ENCODE results near the gene SRGAP2C. TPM values are rescaled to one million over a fixed set of nuclear protein-coding genes. Genes with fewer than 3 reads are reported as not detected.
"Not testable (repeated sequence)": the region's sequence is repeated elsewhere in the genome, so short reads cannot be mapped to it uniquely, and the experiment has no call there.

SRGAP2C gene
- total RNA-seq, 1 experiment from 2014 or later, result 49.9 TPM

DNA sequence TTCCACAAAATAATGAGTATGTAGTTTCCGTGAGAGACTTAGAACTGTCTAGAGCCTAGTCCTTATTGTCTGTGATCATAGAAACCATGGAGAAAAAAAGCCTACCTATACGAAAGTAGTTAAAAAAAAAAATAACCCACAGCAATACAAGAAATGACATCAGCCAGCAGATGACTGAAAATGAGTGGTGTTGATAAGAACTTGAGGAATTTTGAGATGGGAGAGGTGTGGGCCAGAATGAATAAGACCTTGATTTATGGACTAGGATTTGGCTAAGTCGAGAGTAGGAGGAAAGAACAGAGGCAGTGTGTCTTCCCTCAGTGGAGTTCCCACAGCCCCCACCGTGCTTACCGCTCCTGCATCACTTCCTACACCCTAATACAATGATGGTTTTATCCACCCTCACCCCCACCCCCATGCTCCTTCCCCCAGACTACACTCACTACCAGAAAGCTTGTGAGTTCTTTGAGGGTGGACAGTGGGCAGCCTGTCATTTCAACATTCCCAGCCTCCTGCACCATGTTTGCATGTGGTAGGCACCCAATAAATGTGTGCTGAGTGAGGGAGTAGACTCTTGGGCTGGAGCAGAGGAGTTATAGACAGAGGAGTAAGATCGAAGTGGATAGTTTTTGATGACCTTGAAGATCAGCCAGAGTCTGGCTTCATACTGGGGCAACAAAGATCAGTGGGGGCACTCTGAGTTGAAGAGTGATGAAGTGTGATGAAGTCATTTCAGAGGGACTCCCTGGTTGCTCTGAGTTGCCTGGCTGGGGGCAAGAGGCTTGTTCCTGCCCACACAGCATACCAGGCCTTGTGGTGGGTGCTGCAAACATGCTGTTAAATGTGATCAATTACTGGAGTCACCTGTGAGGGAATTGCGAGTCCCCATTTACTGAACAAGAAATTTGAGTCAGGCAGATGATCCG lies 21.3 kb downstream of the SRGAP2C start:
- intact Hi-C loops (cut with micrococcal nuclease; ENCODE audit: unreplicated experiment); BruUV-seq (replicated peaks); H3K36me3 ChIP-seq (ENCODE audit: low read depth); H3K9me2 ChIP-seq (ENCODE audit: insufficient read depth); DNase-seq; POLR2A ChIA-PET (ENCODE audit: unreplicated experiment); H3K27ac ChIP-seq; H3K9me3 ChIP-seq (ENCODE audit: insufficient read depth, low read depth); H2AFZ ChIP-seq; H4K20me1 ChIP-seq (ENCODE audit: insufficient read depth); H3K27me3 ChIP-seq (ENCODE audit: insufficient read depth, low read depth); CTCF ChIA-PET; H3F3A ChIP-seq (ENCODE audit: insufficient read depth, low read depth); H3K79me2 ChIP-seq (ENCODE audit: low read depth); H3K4me2 ChIP-seq; H3K4me3 ChIP-seq; H3K4me1 ChIP-seq (replicated peaks; ENCODE audit: insufficient read depth): not testable (repeated sequence)

DNA sequence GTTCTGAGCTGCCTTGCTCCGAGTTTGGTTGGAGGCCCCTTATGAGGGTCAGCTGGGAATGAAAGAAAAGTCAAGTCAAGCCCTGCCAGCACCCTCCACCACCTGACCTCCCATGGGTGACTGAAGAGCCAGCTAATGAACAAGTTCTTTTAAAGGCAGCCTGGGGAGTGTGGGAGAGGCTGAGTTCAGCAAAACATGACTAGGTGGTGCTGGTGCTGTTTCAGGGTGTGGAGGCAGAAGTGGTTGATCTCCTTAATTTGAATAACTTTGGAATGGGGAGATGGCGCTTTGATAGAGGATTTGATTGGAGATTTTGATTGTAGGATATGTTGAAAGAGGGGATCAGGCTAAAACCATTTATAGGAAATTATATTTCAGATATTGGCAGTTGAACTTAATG lies 22.6 kb downstream of the SRGAP2C start:
- intact Hi-C loops (cut with micrococcal nuclease; ENCODE audit: unreplicated experiment); BruUV-seq (replicated peaks): not testable (repeated sequence)

DNA sequence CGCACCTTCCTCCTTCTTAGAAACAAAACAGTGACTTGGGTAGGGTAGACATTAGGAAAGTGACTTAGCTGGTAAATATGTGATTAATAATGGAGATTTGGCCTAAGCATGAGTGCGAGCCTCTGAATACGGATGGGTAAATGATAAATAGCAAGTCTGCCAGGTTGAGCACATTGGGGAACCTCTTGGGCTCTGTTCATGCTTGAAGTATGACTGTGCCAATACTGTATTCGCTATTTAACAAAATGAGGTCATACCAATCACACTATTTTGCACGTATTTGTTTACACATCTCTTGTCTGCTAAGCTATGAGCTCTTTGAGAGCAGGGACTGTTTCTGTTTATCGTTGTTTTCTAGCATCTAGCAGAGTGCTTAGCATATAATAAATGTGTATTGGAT lies 23.6 kb downstream of the SRGAP2C start:
- H3K27me3 ChIP-seq (ENCODE audit: insufficient read depth, low read depth); H2AFZ ChIP-seq; H3K9me2 ChIP-seq (ENCODE audit: insufficient read depth); BruUV-seq (replicated peaks); H3F3A ChIP-seq (ENCODE audit: insufficient read depth, low read depth); H3K9me3 ChIP-seq (ENCODE audit: insufficient read depth, low read depth); CTCF ChIA-PET; POLR2A ChIA-PET (ENCODE audit: unreplicated experiment); H3K4me3 ChIP-seq; H3K79me2 ChIP-seq (ENCODE audit: low read depth); H3K4me2 ChIP-seq; H3K36me3 ChIP-seq (ENCODE audit: low read depth); DNase-seq; H3K27ac ChIP-seq; intact Hi-C loops (cut with micrococcal nuclease; ENCODE audit: unreplicated experiment); H3K4me1 ChIP-seq (replicated peaks; ENCODE audit: insufficient read depth); H4K20me1 ChIP-seq (ENCODE audit: insufficient read depth): not testable (repeated sequence)

More for the DNA sequence above, 22.6 kb downstream of the SRGAP2C start:
- H3K4me3 ChIP-seq; H3F3A ChIP-seq (ENCODE audit: insufficient read depth, low read depth); H3K79me2 ChIP-seq (ENCODE audit: low read depth); H3K9me2 ChIP-seq (ENCODE audit: insufficient read depth); H4K20me1 ChIP-seq (ENCODE audit: insufficient read depth); H3K4me1 ChIP-seq (replicated peaks; ENCODE audit: insufficient read depth); H3K36me3 ChIP-seq (ENCODE audit: low read depth); H2AFZ ChIP-seq; POLR2A ChIA-PET (ENCODE audit: unreplicated experiment); H3K27me3 ChIP-seq (ENCODE audit: insufficient read depth, low read depth); H3K9me3 ChIP-seq (ENCODE audit: insufficient read depth, low read depth); DNase-seq; H3K4me2 ChIP-seq; CTCF ChIA-PET; H3K27ac ChIP-seq: not testable (repeated sequence)

DNA sequence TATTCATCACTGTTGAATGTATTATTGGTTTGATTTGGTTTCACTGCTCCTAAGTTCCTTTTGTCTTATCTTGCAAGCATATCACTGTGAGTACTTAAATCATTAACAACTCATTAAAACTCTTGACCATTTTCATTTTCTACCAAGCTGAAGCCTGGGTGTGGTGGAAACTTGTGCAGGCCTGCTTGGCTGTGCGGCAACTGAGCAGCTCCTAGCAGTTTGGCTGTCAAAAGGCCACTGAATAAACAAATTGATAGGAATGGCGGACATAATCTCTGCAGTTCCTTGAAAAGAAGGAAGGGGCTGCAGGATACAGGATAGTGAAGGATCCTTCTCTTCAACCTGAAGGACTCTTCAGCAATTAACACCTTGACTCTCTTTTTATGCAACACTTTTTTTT lies 26.0 kb downstream of the SRGAP2C start:
- CTCF ChIA-PET; H3K79me2 ChIP-seq (ENCODE audit: low read depth); POLR2A ChIA-PET (ENCODE audit: unreplicated experiment); intact Hi-C loops (cut with micrococcal nuclease; ENCODE audit: unreplicated experiment); H4K20me1 ChIP-seq (ENCODE audit: insufficient read depth); H3K27ac ChIP-seq; H2AFZ ChIP-seq; H3F3A ChIP-seq (ENCODE audit: insufficient read depth, low read depth); H3K9me2 ChIP-seq (ENCODE audit: insufficient read depth); H3K9me3 ChIP-seq (ENCODE audit: insufficient read depth, low read depth); H3K4me2 ChIP-seq; H3K27me3 ChIP-seq (ENCODE audit: insufficient read depth, low read depth); H3K36me3 ChIP-seq (ENCODE audit: low read depth); DNase-seq; H3K4me3 ChIP-seq; BruUV-seq (replicated peaks); H3K4me1 ChIP-seq (replicated peaks; ENCODE audit: insufficient read depth): not testable (repeated sequence)

DNA sequence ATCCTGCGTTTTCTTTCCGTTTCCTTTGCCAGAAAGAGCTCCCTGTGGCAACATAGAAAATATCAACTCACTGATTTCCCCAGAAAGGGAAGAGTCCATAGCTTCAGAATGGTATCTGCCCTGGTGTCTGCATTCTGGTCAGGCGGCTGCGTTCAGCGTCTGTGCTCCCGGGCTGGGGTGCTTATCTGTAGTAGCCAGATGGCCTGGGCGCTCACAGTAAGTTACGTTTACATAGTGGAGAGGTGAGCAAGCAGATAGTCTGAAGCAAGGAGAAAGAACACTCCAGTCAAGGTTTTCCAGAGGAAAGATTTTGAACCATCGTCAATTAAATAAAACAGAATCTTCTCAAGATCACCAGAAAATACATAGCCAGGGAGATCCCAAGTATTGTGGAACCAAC lies 28.7 kb downstream of the SRGAP2C start:
- POLR2A ChIA-PET (ENCODE audit: unreplicated experiment); H3K4me1 ChIP-seq (replicated peaks; ENCODE audit: insufficient read depth); H3K4me2 ChIP-seq; H3K4me3 ChIP-seq; H2AFZ ChIP-seq; H3K9me3 ChIP-seq (ENCODE audit: insufficient read depth, low read depth); BruUV-seq (replicated peaks); intact Hi-C loops (cut with micrococcal nuclease; ENCODE audit: unreplicated experiment); H3K27me3 ChIP-seq (ENCODE audit: insufficient read depth, low read depth); H3K36me3 ChIP-seq (ENCODE audit: low read depth); CTCF ChIA-PET; DNase-seq; H3K79me2 ChIP-seq (ENCODE audit: low read depth); H4K20me1 ChIP-seq (ENCODE audit: insufficient read depth); H3K9me2 ChIP-seq (ENCODE audit: insufficient read depth); H3K27ac ChIP-seq; H3F3A ChIP-seq (ENCODE audit: insufficient read depth, low read depth): not testable (repeated sequence)

DNA sequence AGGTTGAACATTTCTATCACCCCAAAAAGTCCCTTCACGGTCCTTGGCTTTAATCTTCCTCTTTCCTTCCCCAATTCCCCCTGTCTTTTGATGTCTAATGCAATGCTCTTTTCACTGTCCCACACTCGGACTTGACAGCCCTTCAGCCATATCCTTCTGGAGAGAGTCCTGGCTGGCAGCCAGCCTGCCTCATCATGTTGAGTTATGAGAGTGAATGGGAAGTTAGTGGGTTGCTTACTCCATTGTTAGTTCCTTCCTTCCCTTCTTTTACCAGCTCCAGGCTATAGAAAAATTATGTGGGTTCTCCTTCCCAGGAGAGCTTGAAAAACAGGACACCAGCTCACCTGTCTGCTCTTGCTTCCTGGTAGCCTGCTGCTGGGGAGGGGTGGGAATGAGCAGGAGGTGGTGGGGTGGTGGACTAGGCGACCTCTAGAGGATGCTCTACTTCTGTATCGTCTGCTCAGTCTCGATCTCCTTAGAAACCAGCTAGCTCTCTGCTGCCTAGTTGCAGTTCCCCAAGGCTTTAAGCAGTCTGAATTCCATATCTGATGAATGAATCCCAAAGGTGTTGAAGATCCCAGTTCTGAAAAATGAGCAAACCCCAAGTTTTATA lies 29.9 kb downstream of the SRGAP2C start:
- H2AFZ ChIP-seq; BruUV-seq (replicated peaks); H3K9me3 ChIP-seq (ENCODE audit: insufficient read depth, low read depth); DNase-seq; POLR2A ChIA-PET (ENCODE audit: unreplicated experiment); H3K79me2 ChIP-seq (ENCODE audit: low read depth); H3K4me1 ChIP-seq (replicated peaks; ENCODE audit: insufficient read depth); H4K20me1 ChIP-seq (ENCODE audit: insufficient read depth); H3K4me3 ChIP-seq; CTCF ChIA-PET; intact Hi-C loops (cut with micrococcal nuclease; ENCODE audit: unreplicated experiment); H3K36me3 ChIP-seq (ENCODE audit: low read depth); H3K27ac ChIP-seq; H3K27me3 ChIP-seq (ENCODE audit: insufficient read depth, low read depth); H3K9me2 ChIP-seq (ENCODE audit: insufficient read depth); H3F3A ChIP-seq (ENCODE audit: insufficient read depth, low read depth); H3K4me2 ChIP-seq: not testable (repeated sequence)

DNA sequence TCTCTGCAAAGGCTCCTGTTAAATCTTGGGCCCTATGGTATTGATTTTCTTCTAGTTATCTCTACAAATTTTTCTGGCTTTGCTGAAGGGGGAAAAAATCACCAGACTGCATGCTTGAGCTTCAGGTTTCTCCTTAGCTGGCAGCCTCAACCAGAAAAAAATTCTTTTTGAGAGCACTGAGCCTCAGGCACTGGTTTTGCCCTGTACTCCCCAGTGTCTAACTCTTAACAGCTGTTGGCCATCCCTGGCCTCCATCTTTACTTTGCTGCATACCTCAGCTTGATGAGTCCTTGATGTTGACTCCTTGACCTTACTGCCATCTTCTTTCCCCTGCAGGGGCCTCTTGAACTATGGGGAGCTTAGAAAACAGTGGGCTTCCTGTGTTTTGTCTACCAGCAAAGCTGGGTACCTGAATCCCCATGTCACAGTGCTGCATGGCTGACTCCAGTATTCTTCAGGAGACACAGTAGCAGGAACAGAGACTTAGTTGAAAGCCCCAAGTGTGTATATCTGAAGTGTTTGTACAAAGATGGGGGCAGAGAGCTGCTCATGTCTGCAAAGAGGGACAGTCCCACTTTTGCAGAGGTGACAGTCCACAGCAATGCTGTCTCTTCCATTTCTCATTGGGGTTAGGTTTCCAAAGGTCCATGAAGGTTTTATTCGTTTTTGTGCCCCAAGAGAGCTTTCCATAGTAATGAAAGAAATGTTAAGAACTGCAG lies 31.1 kb downstream of the SRGAP2C start:
- DNase-seq; H3K9me2 ChIP-seq (ENCODE audit: insufficient read depth); POLR2A ChIA-PET (ENCODE audit: unreplicated experiment); H3K27me3 ChIP-seq (ENCODE audit: insufficient read depth, low read depth); H2AFZ ChIP-seq; intact Hi-C loops (cut with micrococcal nuclease; ENCODE audit: unreplicated experiment); BruUV-seq (replicated peaks); H3K36me3 ChIP-seq (ENCODE audit: low read depth); H3K79me2 ChIP-seq (ENCODE audit: low read depth); H3K4me3 ChIP-seq; H3K4me1 ChIP-seq (replicated peaks; ENCODE audit: insufficient read depth); H3K9me3 ChIP-seq (ENCODE audit: insufficient read depth, low read depth); H4K20me1 ChIP-seq (ENCODE audit: insufficient read depth); CTCF ChIA-PET; H3K4me2 ChIP-seq; H3F3A ChIP-seq (ENCODE audit: insufficient read depth, low read depth); H3K27ac ChIP-seq: not testable (repeated sequence)

All from PC-9 (cell line).